Measurements from ENCODE around the gene ALKAL2. TPM values are rescaled to one million over a fixed set of nuclear protein-coding genes. Genes with fewer than 3 reads are reported as not detected.

Gene ALKAL2
- total and polyA plus RNA-seq, 10 of the 15 experiments (the other 5 are each of a cell fraction or from before 2014, with no cell fraction given) = 0.11 to 0.29 (median 0.11) TPM; not detected in 7

DNA sequence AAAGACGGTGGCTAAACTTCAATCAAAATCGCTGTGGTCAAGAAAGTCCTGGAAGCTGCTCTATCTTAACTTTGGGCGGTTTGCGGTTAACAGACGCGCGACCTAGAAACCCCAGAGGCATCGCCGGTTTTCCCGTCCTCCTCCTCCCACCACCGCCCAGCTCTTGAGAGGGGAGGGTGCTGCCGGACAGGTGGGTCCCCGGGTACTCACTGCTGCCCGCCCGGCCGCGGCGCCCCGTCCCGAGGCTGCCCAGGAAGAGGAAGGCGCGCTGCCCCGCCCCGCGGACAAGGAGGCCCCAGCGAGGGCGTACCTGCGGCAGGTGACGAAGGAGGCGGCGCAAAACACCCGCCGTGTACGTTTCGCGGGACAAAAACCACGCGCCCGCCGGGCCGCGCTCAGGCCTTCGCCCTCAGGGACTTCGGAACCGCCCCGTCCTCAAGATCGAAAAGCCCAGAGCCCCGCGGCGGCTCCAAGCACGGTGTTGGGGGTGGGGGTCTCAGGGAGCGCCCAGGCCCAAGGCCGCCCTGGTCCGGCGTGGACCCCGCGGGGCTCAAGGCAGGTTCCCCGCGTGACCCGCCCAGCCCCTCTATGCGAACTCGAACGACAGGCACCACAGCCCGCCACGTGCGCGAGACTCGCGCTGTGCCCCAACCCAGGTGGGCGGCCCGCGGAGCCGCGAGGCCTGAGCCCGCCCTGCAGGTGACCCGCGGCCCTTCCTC lies 24.0 kb downstream of the ALKAL2 start, which contains the start of gene SH3YL1 (continued):
- no peak for TF ChIP-seq HDAC6 (IDR thresholded peaks at IDR 0.05; ENCODE audit: unreplicated experiment)
- TF ChIP-seq GABPA (IDR thresholded peaks at IDR 0.05; ENCODE audit: low read depth) = no peak
- no peak for TF ChIP-seq MXI1 (IDR thresholded peaks at IDR 0.05; ENCODE audit: low read depth, low read length)
- TF ChIP-seq NFYA (IDR thresholded peaks at IDR 0.05; ENCODE audit: borderline replicate concordance, low read depth, low read length) = no peak
- no peak for TF ChIP-seq TBL1XR1 (IDR thresholded peaks at IDR 0.05; ENCODE audit: low read depth, low read length)
- TF ChIP-seq POLR2AphosphoS5 (IDR thresholded peaks at IDR 0.05; ENCODE audit: low read length) = no peak
- TF ChIP-seq RB1 (IDR thresholded peaks at IDR 0.05; ENCODE audit: borderline replicate concordance) = no peak
- TF ChIP-seq MEF2B (IDR thresholded peaks at IDR 0.05; ENCODE audit: partially characterized antibody, poor library complexity, severe bottlenecking) = no peak
- TF ChIP-seq BRCA1 (IDR thresholded peaks at IDR 0.05; ENCODE audit: low read depth, low read length) = no peak
- TF ChIP-seq CREB1 (IDR thresholded peaks at IDR 0.05; ENCODE audit: low read depth) = 0 out of 2 replicates have a peak, but pooled peaks have one; percentile 33
- TF ChIP-seq ZNF217 (IDR thresholded peaks at IDR 0.05) = peak; percentile 38; the same call in 1 of the 2 replicates
- no peak for TF ChIP-seq FOXK2 (IDR thresholded peaks at IDR 0.05)
- TF ChIP-seq BCL11A (IDR thresholded peaks at IDR 0.05; ENCODE audit: low read depth, low read length) = no peak
- TF ChIP-seq, protein P1, sequence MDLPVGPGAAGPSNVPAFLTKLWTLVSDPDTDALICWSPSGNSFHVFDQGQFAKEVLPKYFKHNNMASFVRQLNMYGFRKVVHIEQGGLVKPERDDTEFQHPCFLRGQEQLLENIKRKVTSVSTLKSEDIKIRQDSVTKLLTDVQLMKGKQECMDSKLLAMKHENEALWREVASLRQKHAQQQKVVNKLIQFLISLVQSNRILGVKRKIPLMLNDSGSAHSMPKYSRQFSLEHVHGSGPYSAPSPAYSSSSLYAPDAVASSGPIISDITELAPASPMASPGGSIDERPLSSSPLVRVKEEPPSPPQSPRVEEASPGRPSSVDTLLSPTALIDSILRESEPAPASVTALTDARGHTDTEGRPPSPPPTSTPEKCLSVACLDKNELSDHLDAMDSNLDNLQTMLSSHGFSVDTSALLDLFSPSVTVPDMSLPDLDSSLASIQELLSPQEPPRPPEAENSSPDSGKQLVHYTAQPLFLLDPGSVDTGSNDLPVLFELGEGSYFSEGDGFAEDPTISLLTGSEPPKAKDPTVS (IDR thresholded peaks at IDR 0.05; ENCODE audit: low read depth, low read length) = no peak
- peak; percentile 74 for TF ChIP-seq GATAD2B (conservative IDR thresholded peaks at IDR 0.05; ENCODE audit: low read depth)
- no peak for TF ChIP-seq JUNB (IDR thresholded peaks at IDR 0.05)
- TF ChIP-seq, protein P2, sequence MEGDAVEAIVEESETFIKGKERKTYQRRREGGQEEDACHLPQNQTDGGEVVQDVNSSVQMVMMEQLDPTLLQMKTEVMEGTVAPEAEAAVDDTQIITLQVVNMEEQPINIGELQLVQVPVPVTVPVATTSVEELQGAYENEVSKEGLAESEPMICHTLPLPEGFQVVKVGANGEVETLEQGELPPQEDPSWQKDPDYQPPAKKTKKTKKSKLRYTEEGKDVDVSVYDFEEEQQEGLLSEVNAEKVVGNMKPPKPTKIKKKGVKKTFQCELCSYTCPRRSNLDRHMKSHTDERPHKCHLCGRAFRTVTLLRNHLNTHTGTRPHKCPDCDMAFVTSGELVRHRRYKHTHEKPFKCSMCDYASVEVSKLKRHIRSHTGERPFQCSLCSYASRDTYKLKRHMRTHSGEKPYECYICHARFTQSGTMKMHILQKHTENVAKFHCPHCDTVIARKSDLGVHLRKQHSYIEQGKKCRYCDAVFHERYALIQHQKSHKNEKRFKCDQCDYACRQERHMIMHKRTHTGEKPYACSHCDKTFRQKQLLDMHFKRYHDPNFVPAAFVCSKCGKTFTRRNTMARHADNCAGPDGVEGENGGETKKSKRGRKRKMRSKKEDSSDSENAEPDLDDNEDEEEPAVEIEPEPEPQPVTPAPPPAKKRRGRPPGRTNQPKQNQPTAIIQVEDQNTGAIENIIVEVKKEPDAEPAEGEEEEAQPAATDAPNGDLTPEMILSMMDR (IDR thresholded peaks at IDR 0.05 in 2 of 3, conservative IDR thresholded peaks at IDR 0.05 in 1 of 3; ENCODE audit: control insufficient read depth in 2 of 3, extremely low read depth in 1 of 3, insufficient read depth in 1 of 3, low read depth in 3 of 3, low read length in 3 of 3) = no peak
- no peak for TF ChIP-seq ZNF274 (IDR thresholded peaks at IDR 0.05; ENCODE audit: insufficient read depth, insufficient read length)
- TF ChIP-seq RAD51 (IDR thresholded peaks at IDR 0.05) = no peak
- no peak for TF ChIP-seq HDAC2 (IDR thresholded peaks at IDR 0.05)
- no peak for TF ChIP-seq RCOR1 (conservative IDR thresholded peaks at IDR 0.05; ENCODE audit: low read depth, low read length)
- no peak for TF ChIP-seq SMAD1 (IDR thresholded peaks at IDR 0.05; ENCODE audit: low read depth, partially characterized antibody)
- no peak for TF ChIP-seq CBX3 (IDR thresholded peaks at IDR 0.05; ENCODE audit: borderline replicate concordance, low read depth)
- no peak for TF ChIP-seq KLF5 (IDR thresholded peaks at IDR 0.05; ENCODE audit: partially characterized antibody)
- TF ChIP-seq, protein P3, sequence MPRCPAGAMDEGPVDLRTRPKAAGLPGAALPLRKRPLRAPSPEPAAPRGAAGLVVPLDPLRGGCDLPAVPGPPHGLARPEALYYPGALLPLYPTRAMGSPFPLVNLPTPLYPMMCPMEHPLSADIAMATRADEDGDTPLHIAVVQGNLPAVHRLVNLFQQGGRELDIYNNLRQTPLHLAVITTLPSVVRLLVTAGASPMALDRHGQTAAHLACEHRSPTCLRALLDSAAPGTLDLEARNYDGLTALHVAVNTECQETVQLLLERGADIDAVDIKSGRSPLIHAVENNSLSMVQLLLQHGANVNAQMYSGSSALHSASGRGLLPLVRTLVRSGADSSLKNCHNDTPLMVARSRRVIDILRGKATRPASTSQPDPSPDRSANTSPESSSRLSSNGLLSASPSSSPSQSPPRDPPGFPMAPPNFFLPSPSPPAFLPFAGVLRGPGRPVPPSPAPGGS (IDR thresholded peaks at IDR 0.05; ENCODE audit: borderline replicate concordance, insufficient read depth, low read depth, low read length, poor library complexity, severe bottlenecking) = no peak

Data from GM12878 (cell line).